ENCODE results near the gene KIT. TPM values are rescaled to one million over a fixed set of nuclear protein-coding genes. Genes with fewer than 3 reads are reported as not detected.

Gene KIT
- total RNA-seq, 1 experiment from 2014 or later, result not detected

DNA sequence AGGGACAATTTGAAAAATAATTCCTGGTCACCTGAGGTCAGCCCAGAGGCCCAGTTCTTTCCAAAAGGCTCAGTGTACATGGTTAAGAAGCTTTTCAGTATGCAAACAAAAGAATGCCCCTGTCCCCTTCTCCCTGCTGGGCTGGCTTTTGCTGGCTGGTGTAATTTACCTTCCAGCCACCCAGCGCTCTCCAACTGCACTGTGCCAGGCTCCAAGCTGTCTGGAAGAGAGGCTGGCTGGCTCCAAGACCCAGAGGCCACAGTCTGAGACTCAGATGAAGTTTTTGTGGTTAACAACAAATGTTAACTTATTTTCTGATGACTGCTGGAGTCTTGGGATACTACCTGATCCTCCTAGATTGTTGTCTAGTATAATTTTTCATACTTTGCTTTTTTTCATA is 11.9 kb upstream of the KIT start:
- H3K9ac ChIP-seq (ENCODE audit: low read length), result no peak overlapping the region
- no peak overlapping the region for H3K27ac ChIP-seq (ENCODE audit: low read depth, low read length)
- RAD21 ChIA-PET (ENCODE audit: low non-redundant PET in 1 of 2, low total read pairs in 2 of 2, uncharacterized antibody in 2 of 2, unreplicated experiment in 2 of 2), result no interaction called here
- no peaks in the 10 kb centered on the region for H3K9me2 ChIP-seq (ENCODE audit: insufficient read depth)
- H3K27me3 ChIP-seq (ENCODE audit: insufficient read depth, low read length), result no peaks in the 10 kb centered on the region
- H3K36me3 ChIP-seq (ENCODE audit: control insufficient read depth in 1 of 2, insufficient read depth in 2 of 2, low read length in 2 of 2), result no peaks in the 10 kb centered on the region
- H3K4me1 ChIP-seq (ENCODE audit: control insufficient read depth in 1 of 2, insufficient read depth in 2 of 2, low read length in 2 of 2), result no peaks in the 10 kb centered on the region
- H3K9me3 ChIP-seq (ENCODE audit: control insufficient read depth in 1 of 2, insufficient read depth in 1 of 2, low read depth in 1 of 2, low read length in 2 of 2), result no peaks in the 10 kb centered on the region
- TF ChIP-seq POLR2AphosphoS5 (IDR thresholded peaks at IDR 0.05; ENCODE audit: low read depth, low read length), result no peak
- no peak for TF ChIP-seq FOSL1 (IDR thresholded peaks at IDR 0.05; ENCODE audit: low read depth)
- no peak for TF ChIP-seq ZFX (IDR thresholded peaks at IDR 0.05)
- no peak for TF ChIP-seq CTCF (IDR thresholded peaks at IDR 0.05 in 2 of 3, conservative IDR thresholded peaks at IDR 0.05 in 1 of 3; ENCODE audit: borderline replicate concordance in 1 of 3, insufficient read depth in 1 of 3, low read depth in 2 of 3, low read length in 2 of 3)
- no peak for TF ChIP-seq ATF3 (IDR thresholded peaks at IDR 0.05)
- no peak for TF ChIP-seq EGR1 (IDR thresholded peaks at IDR 0.05; ENCODE audit: low read depth)
- TF ChIP-seq ZBTB33 (IDR thresholded peaks at IDR 0.05; ENCODE audit: extremely low read depth, insufficient replicate concordance, low read length), result no peak
- no peak for TF ChIP-seq REST (IDR thresholded peaks at IDR 0.05; ENCODE audit: low read depth)
- TF ChIP-seq SP1 (IDR thresholded peaks at IDR 0.05; ENCODE audit: low read depth), result no peak
- no peak for TF ChIP-seq EZH2 (IDR thresholded peaks at IDR 0.05)
- no peak for TF ChIP-seq TCF7L2 (IDR thresholded peaks at IDR 0.05; ENCODE audit: borderline replicate concordance, extremely low read depth, insufficient read depth, insufficient read length)
- TF ChIP-seq SRF (IDR thresholded peaks at IDR 0.05; ENCODE audit: low read depth), result no peak
- no peak overlapping the region for H2AFZ ChIP-seq (ENCODE audit: low read depth, low read length, poor library complexity, severe bottlenecking)
- DNase-seq (ENCODE audit: low read depth, low spot score) (no peak), ATAC-seq (no peak)
- no peak overlapping the region for H3K4me2 ChIP-seq (ENCODE audit: low read length)
- POLR2A ChIA-PET, result no interaction called here
- intact Hi-C loops (cut with micrococcal nuclease), result no loop called here
- no peak overlapping the region for H3K4me3 ChIP-seq (replicated peaks in 1 of 2; ENCODE audit: low read depth in 1 of 2, low read length in 2 of 2)
- no TSS peak for BruUV-seq (replicated peaks)
- H4K20me1 ChIP-seq (ENCODE audit: insufficient read depth), result no peaks in the 10 kb centered on the region
- CTCF ChIA-PET, result no interaction called here
- H3K79me2 ChIP-seq (ENCODE audit: insufficient read depth, low read length), result no peaks in the 10 kb centered on the region

Measured in HCT116 (cell line).